ENCODE measurements around the gene TARBP2. TPM values are rescaled to one million over a fixed set of nuclear protein-coding genes. Genes with fewer than 3 reads are reported as not detected.
A peak's percentile ranks its signal among the peaks of the same experiment; 100 is the strongest.

The TARBP2 gene
- total RNA-seq, 1 experiment from 2014 or later: 74.0 TPM

DNA sequence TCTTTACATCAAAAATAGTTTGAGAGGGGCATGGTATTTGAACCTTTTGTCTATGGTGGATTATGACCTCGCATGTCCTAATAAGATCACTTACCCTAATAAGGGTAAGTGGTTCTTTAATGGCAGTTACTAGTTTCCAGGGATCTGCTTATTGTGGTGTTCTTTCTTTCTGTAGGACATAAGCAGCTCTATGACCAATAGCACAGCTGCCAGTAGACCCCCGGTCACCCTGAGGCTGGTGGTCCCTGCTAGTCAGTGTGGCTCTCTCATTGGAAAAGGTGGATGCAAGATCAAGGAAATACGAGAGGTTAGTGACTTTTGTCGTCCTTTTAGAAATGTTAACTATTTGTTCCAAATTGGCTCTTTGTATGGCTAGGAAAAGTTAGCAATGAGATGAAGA lies 42.0 kb upstream of the TARBP2 start:
- no peak for TF ChIP-seq ZBTB21 (CRISPR knock-in tag; IDR thresholded peaks at IDR 0.05; ENCODE audit: borderline replicate concordance)
- TF ChIP-seq, protein P1, sequence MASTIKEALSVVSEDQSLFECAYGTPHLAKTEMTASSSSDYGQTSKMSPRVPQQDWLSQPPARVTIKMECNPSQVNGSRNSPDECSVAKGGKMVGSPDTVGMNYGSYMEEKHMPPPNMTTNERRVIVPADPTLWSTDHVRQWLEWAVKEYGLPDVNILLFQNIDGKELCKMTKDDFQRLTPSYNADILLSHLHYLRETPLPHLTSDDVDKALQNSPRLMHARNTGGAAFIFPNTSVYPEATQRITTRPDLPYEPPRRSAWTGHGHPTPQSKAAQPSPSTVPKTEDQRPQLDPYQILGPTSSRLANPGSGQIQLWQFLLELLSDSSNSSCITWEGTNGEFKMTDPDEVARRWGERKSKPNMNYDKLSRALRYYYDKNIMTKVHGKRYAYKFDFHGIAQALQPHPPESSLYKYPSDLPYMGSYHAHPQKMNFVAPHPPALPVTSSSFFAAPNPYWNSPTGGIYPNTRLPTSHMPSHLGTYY (CRISPR knock-in tag; IDR thresholded peaks at IDR 0.05): 0 out of 2 replicates have a peak, but pooled peaks have one; percentile 58
- ChIA-PET CTCF (interaction anchor here (0.9 to 1.0 kb wide), 2 partner anchors 18 to 23 kb away, joined by 3 read pairs; no protein-coding TSS in a partner anchor), POLR2A (interaction anchor here (0.7 to 1.0 kb wide), 2 partner anchors 16 to 64 kb away, joined by 4 read pairs; no protein-coding TSS in a partner anchor)
- DNase-seq (ENCODE audit: low spot score): no peak
- Mint-ChIP-seq H3K9me3 (no peaks in the 10 kb centered on the region), H3K27ac (peak overlapping the region; percentile 9; the same call in 1 of the 2 replicates), H3K36me3 (peaks cover 95% of the 10 kb centered on the region), H3K4me3 (no peak overlapping the region), H3K27me3 (ENCODE audit: low read depth) (no peaks in the 10 kb centered on the region), H3K4me1 (peaks cover 44% of the 10 kb centered on the region)
- no peak for ATAC-seq

DNA sequence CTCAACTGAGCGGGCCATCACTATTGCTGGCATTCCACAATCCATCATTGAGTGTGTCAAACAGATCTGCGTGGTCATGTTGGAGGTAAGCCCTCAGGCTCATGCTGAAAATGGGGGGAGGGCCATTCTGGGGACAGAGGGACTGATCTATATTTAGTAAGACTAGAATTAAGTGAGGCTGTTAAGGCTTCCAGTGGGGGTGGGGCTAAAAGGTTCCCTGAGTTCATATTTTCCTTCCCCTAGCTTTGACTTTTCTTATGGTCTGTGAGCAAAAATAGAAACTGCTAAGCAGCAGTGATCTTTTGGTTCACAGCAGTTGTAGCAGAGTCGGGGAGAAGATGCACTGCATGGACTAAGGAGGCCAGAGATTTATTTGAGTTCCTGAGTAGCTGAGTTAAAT lies 40.0 kb upstream of the TARBP2 start:
- ChIA-PET CTCF (no interaction called here), POLR2A (interaction anchor here (0.6 to 1.1 kb wide), 3 partner anchors 14 to 185 kb away, joined by 3 to 4 read pairs (median 4); no protein-coding TSS in a partner anchor)
- DNase-seq (ENCODE audit: low spot score) (no peak), ATAC-seq (no peak)
- H3K4me3 Mint-ChIP-seq: no peak overlapping the region
- TF ChIP-seq, protein P2, sequence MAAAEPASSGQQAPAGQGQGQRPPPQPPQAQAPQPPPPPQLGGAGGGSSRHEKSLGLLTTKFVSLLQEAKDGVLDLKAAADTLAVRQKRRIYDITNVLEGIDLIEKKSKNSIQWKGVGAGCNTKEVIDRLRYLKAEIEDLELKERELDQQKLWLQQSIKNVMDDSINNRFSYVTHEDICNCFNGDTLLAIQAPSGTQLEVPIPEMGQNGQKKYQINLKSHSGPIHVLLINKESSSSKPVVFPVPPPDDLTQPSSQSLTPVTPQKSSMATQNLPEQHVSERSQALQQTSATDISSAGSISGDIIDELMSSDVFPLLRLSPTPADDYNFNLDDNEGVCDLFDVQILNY (CRISPR knock-in tag; IDR thresholded peaks at IDR 0.05): no peak
- TF ChIP-seq RELA (CRISPR knock-in tag; IDR thresholded peaks at IDR 0.05; ENCODE audit: borderline replicate concordance): no peak
- no peak for TF ChIP-seq GABPB1 (CRISPR knock-in tag; IDR thresholded peaks at IDR 0.05)
- no peaks in the 10 kb centered on the region for H3K27me3 Mint-ChIP-seq (ENCODE audit: low read depth)
- peaks cover 39% of the 10 kb centered on the region for H3K4me1 Mint-ChIP-seq
- H3K9me3 Mint-ChIP-seq: no peaks in the 10 kb centered on the region
- peaks cover 92% of the 10 kb centered on the region for H3K36me3 Mint-ChIP-seq
- H3K27ac Mint-ChIP-seq: peak overlapping the region; percentile 48; the same call in 1 of the 2 replicates

DNA sequence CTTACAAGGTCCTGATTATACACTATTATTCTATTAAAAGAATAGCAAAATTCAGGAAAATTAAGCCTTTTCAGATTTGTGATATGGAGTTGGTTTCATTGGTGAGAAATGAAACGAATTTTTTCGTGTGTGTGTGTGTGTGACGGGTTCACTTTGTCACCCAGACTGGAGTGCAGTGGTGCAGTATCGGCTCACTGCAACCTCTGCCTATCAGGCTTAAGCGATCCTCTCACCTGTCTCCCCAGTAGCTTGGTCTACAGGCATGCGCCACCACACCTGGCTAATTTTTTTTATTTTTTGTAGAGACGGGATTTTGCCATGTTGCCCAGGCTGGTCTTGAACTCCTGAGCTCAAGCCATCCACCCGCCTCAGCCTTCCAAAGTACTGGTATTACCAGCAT lies 39.5 kb upstream of the TARBP2 start:
- Mint-ChIP-seq H3K27ac (no peak overlapping the region), H3K36me3 (peaks cover 92% of the 10 kb centered on the region), H3K27me3 (ENCODE audit: low read depth) (no peaks in the 10 kb centered on the region), H3K4me1 (peaks cover 39% of the 10 kb centered on the region), H3K4me3 (no peak overlapping the region), H3K9me3 (no peaks in the 10 kb centered on the region)
- DNase-seq (ENCODE audit: low spot score) (no peak), ATAC-seq (no peak)
- TF ChIP-seq EMX1 (CRISPR knock-in tag; IDR thresholded peaks at IDR 0.05): no peak
- TF ChIP-seq, protein P3, sequence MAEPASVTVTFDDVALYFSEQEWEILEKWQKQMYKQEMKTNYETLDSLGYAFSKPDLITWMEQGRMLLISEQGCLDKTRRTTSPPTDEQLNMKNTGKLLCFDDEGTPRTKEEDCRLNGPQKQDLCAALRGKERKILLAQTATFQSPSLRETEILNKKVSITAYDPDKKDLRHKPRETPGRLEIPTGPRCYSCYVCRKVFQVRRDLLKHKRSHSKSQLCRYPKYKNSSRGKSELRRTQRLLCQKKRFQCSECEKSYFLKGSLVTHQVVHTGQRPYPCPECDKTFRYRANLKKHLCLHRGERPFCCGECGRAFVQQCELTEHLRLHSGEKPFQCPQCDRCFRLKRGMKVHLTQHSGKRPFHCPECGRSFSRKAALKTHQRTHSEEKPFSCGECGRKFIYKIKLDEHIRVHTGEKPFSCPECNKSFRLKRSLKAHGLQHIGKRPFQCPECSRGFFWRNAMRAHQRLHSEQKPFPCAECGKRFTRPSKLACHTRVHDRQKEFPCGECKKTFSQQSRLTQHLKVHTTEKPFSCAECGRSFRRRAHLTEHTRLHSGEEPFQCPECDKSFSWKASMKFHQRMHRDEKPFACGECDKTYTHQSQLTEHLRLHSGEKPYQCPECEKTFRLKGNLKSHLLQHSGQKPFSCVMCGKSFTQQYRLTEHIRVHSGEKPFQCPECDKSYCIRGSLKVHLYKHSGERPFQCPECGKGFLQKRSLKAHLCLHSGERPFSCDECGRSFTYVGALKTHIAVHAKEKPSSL (CRISPR knock-in tag; conservative IDR thresholded peaks at IDR 0.05): 0 out of 2 replicates have a peak, but pooled peaks have one; percentile 10
- CTCF ChIA-PET: interaction anchor here (0.7 to 1.2 kb wide), 2 partner anchors 20 to 109 kb away, joined by 4 read pairs; no protein-coding TSS in a partner anchor
- POLR2A ChIA-PET: interaction anchor here (0.6 to 1.1 kb wide), 4 partner anchors 14 to 186 kb away, joined by 3 to 4 read pairs (median 4); no protein-coding TSS in a partner anchor

DNA sequence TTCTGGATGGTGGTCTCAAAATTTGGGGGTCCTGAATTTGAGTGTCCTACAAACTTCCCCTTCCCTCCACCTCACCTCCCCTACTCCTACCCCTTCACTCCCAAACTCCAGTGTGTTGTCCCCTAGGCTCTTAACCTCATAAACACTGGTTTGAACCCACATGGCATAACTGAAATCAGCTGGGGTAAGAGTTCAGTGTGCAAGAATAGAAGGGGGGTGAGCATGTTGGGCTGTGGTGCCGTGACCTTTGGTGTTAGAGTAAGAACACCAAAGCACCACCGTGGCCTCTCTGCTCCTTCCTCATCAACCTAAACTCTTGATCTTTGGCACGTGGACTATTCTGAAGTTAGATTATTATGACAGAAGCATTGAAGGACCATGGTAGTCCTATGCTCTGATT lies 38.1 kb upstream of the TARBP2 start:
- Mint-ChIP-seq H3K4me1 (peaks cover 39% of the 10 kb centered on the region), H3K36me3 (peaks cover 96% of the 10 kb centered on the region), H3K9me3 (no peaks in the 10 kb centered on the region), H3K27ac (peak overlapping the region; percentile 29; the same call in 1 of the 2 replicates), H3K27me3 (ENCODE audit: low read depth) (no peaks in the 10 kb centered on the region), H3K4me3 (no peak overlapping the region)
- POLR2A ChIA-PET: no interaction called here
- ATAC-seq (no peak), DNase-seq (ENCODE audit: low spot score) (no peak)
- CTCF ChIA-PET: interaction anchor here (1.2 to 1.3 kb wide), 2 partner anchors 19 to 46 kb away, joined by 3 to 4 read pairs; no protein-coding TSS in a partner anchor
- TF ChIP-seq GTF2I (CRISPR knock-in tag; conservative IDR thresholded peaks at IDR 0.05) (no peak), HMGA2 (CRISPR knock-in tag; IDR thresholded peaks at IDR 0.05) (no peak), ZNF416 (CRISPR knock-in tag; IDR thresholded peaks at IDR 0.05) (no peak), SOX15 (CRISPR knock-in tag; IDR thresholded peaks at IDR 0.05) (no peak), ZNF396 (CRISPR knock-in tag; IDR thresholded peaks at IDR 0.05; ENCODE audit: borderline replicate concordance) (no peak)
- TF ChIP-seq, protein P4, sequence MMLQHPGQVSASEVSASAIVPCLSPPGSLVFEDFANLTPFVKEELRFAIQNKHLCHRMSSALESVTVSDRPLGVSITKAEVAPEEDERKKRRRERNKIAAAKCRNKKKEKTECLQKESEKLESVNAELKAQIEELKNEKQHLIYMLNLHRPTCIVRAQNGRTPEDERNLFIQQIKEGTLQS (CRISPR knock-in tag; conservative IDR thresholded peaks at IDR 0.05): no peak
- TF ChIP-seq, protein P5, sequence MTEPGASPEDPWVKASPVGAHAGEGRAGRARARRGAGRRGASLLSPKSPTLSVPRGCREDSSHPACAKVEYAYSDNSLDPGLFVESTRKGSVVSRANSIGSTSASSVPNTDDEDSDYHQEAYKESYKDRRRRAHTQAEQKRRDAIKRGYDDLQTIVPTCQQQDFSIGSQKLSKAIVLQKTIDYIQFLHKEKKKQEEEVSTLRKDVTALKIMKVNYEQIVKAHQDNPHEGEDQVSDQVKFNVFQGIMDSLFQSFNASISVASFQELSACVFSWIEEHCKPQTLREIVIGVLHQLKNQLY (CRISPR knock-in tag; IDR thresholded peaks at IDR 0.05): no peak
- TF ChIP-seq, protein P6, sequence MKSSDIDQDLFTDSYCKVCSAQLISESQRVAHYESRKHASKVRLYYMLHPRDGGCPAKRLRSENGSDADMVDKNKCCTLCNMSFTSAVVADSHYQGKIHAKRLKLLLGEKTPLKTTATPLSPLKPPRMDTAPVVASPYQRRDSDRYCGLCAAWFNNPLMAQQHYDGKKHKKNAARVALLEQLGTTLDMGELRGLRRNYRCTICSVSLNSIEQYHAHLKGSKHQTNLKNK (CRISPR knock-in tag; IDR thresholded peaks at IDR 0.05): no peak
- TF ChIP-seq, protein P7, sequence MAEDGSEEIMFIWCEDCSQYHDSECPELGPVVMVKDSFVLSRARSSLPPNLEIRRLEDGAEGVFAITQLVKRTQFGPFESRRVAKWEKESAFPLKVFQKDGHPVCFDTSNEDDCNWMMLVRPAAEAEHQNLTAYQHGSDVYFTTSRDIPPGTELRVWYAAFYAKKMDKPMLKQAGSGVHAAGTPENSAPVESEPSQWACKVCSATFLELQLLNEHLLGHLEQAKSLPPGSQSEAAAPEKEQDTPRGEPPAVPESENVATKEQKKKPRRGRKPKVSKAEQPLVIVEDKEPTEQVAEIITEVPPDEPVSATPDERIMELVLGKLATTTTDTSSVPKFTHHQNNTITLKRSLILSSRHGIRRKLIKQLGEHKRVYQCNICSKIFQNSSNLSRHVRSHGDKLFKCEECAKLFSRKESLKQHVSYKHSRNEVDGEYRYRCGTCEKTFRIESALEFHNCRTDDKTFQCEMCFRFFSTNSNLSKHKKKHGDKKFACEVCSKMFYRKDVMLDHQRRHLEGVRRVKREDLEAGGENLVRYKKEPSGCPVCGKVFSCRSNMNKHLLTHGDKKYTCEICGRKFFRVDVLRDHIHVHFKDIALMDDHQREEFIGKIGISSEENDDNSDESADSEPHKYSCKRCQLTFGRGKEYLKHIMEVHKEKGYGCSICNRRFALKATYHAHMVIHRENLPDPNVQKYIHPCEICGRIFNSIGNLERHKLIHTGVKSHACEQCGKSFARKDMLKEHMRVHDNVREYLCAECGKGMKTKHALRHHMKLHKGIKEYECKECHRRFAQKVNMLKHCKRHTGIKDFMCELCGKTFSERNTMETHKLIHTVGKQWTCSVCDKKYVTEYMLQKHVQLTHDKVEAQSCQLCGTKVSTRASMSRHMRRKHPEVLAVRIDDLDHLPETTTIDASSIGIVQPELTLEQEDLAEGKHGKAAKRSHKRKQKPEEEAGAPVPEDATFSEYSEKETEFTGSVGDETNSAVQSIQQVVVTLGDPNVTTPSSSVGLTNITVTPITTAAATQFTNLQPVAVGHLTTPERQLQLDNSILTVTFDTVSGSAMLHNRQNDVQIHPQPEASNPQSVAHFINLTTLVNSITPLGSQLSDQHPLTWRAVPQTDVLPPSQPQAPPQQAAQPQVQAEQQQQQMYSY (CRISPR knock-in tag; IDR thresholded peaks at IDR 0.05): no peak
- TF ChIP-seq, protein P3 (CRISPR knock-in tag; conservative IDR thresholded peaks at IDR 0.05): no peak
